SK-N-SH treated with all-trans-retinoic acid at 6 μM for 48 hours (cell line): ENCODE results near the gene C16orf54.
"Not testable (repeated sequence)": the region's sequence is repeated elsewhere in the genome, so short reads cannot be mapped to it uniquely, and the experiment has no call there.

Source experiments
- ATAC-seq: fragments of 200-7000 bp; cut with Tn5 transposase; 3 replicates; pipeline ENCODE4 v1.9.1; 2020; ENCODE audit warnings: mild to moderate bottlenecking, moderate library complexity
- ARNTL ChIP-seq: fragments of 450-650 bp; formaldehyde crosslinking; IDR thresholded peaks from 2 replicates; pipeline ENCODE4 v1.5.0; 2020; ENCODE audit warnings: low read depth, mild to moderate bottlenecking, moderate library complexity, borderline replicate concordance
- CSDC2 ChIP-seq: fragments of 250-450 bp; sonication (Bioruptor Pico); IDR thresholded peaks from 2 replicates; pipeline ENCODE4 v1.5.0; 2020; ENCODE audit warnings: mild to moderate bottlenecking, moderate library complexity
- ESRRG ChIP-seq: fragments of 250-450 bp; sonication (Bioruptor Pico); IDR thresholded peaks from 2 replicates; pipeline ENCODE4 v1.6.1; 2021; ENCODE audit warnings: mild to moderate bottlenecking
- GLIS3 ChIP-seq: fragments of 250-450 bp; sonication (Bioruptor Pico); IDR thresholded peaks from 2 replicates; pipeline ENCODE4 v1.5.0; 2020; ENCODE audit warnings: mild to moderate bottlenecking, moderate library complexity
- OSR1 ChIP-seq: fragments of 250-450 bp; sonication (Bioruptor Pico); IDR thresholded peaks from 2 replicates; pipeline ENCODE4 v1.8.0; 2022; ENCODE audit warnings: moderate library complexity, mild to moderate bottlenecking, inconsistent platforms
- RARB ChIP-seq: fragments of 250-450 bp; sonication (Bioruptor Pico); IDR thresholded peaks from 2 replicates; pipeline ENCODE4 v1.8.0; 2021; ENCODE audit warnings: mild to moderate bottlenecking, moderate library complexity
- SNAI2 ChIP-seq: fragments of 250-450 bp; sonication (Bioruptor Pico); IDR thresholded peaks from 2 replicates; pipeline ENCODE4 v1.5.0; 2020; ENCODE audit warnings: mild to moderate bottlenecking, moderate library complexity
- TCF4 ChIP-seq: fragments of 250-450 bp; sonication (Bioruptor Pico); IDR thresholded peaks from 2 replicates; pipeline ENCODE4 v1.8.0; 2021; ENCODE audit warnings: mild to moderate bottlenecking, moderate library complexity, borderline replicate concordance
- TOX ChIP-seq: fragments of 250-450 bp; sonication (Bioruptor Pico); IDR thresholded peaks from 2 replicates; pipeline ENCODE4 v1.8.0; 2021; ENCODE audit warnings: mild to moderate bottlenecking, moderate library complexity, borderline replicate concordance
- ZC3H10 ChIP-seq: fragments of 250-450 bp; sonication (Bioruptor Pico); IDR thresholded peaks from 2 replicates; pipeline ENCODE4 v1.5.1; 2021; ENCODE audit warnings: mild to moderate bottlenecking, moderate library complexity
- ZFP3 ChIP-seq: fragments of 250-450 bp; sonication (Bioruptor Pico); IDR thresholded peaks from 2 replicates; pipeline ENCODE4 v1.5.0; 2020; ENCODE audit warnings: mild to moderate bottlenecking, moderate library complexity
- ZFP30 ChIP-seq: fragments of 450-650 bp; formaldehyde crosslinking; IDR thresholded peaks from 2 replicates; pipeline ENCODE4 v1.5.0; 2022; ENCODE audit warnings: mild to moderate bottlenecking, moderate library complexity
- ZNF565 ChIP-seq: fragments of 450-650 bp; formaldehyde crosslinking; conservative IDR thresholded peaks from 2 replicates; pipeline ENCODE4 v1.5.0; 2020; ENCODE audit warnings: low read depth, mild to moderate bottlenecking, moderate library complexity
- ZNF70 ChIP-seq: fragments of 450-650 bp; formaldehyde crosslinking; IDR thresholded peaks from 2 replicates; pipeline ENCODE4 v1.5.0; 2020; ENCODE audit warnings: mild to moderate bottlenecking, moderate library complexity
- ZNF8 ChIP-seq: fragments of 450-650 bp; formaldehyde crosslinking; IDR thresholded peaks from 2 replicates; pipeline ENCODE4 v1.5.0; 2020; ENCODE audit warnings: mild to moderate bottlenecking, moderate library complexity
- TF ChIP-seq, protein P1 (sequence below): fragments of 250-450 bp; sonication (Bioruptor Pico); IDR thresholded peaks from 2 replicates; pipeline ENCODE4 v1.5.1; 2021; ENCODE audit warnings: mild to moderate bottlenecking, moderate library complexity
- TF ChIP-seq, protein P2 (sequence below): fragments of 250-450 bp; sonication (Bioruptor Pico); IDR thresholded peaks from 2 replicates; pipeline ENCODE4 v1.8.0; 2020; ENCODE audit warnings: mild to moderate bottlenecking, moderate library complexity, borderline replicate concordance
- TF ChIP-seq, protein P3 (sequence below): fragments of 250-450 bp; sonication (Bioruptor Pico); IDR thresholded peaks from 2 replicates; pipeline ENCODE4 v1.5.1; 2020; ENCODE audit warnings: low read depth, mild to moderate bottlenecking, moderate library complexity
- TF ChIP-seq, protein P4 (sequence below): fragments of 250-450 bp; sonication (Bioruptor Pico); IDR thresholded peaks from 2 replicates; pipeline ENCODE4 v1.8.0; 2021; ENCODE audit warnings: low read depth, mild to moderate bottlenecking, moderate library complexity, borderline replicate concordance

C16orf54 gene

DNA sequence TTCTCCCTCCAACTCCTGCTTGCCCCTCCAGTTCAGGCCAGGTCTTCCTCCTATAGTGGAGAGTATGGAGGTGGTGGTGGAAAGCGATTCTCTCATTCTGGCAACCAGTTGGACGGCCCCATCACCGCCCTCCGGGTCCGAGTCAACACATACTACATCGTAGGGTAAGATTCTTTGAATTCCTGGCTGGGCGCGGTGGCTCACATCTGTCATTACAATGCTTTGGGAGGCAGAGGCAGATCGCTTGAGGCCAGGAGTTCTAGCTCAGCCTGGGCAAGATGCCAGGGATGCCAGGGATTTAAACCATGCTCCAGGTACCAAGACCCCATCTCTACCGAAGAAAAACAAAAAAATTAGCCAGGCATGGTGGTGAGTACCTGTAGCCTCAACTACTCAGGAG lies 33.7 kb upstream of the C16orf54 start:
- ATAC-seq, result no peak
- TF ChIP-seq ZNF565 (no peak), ARNTL (no peak)
- TF ChIP-seq, protein P1, sequence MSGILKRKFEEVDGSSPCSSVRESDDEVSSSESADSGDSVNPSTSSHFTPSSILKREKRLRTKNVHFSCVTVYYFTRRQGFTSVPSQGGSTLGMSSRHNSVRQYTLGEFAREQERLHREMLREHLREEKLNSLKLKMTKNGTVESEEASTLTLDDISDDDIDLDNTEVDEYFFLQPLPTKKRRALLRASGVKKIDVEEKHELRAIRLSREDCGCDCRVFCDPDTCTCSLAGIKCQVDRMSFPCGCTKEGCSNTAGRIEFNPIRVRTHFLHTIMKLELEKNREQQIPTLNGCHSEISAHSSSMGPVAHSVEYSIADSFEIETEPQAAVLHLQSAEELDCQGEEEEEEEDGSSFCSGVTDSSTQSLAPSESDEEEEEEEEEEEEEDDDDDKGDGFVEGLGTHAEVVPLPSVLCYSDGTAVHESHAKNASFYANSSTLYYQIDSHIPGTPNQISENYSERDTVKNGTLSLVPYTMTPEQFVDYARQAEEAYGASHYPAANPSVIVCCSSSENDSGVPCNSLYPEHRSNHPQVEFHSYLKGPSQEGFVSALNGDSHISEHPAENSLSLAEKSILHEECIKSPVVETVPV (CRISPR knock-in tag), result no peak
- TF ChIP-seq, protein P2, sequence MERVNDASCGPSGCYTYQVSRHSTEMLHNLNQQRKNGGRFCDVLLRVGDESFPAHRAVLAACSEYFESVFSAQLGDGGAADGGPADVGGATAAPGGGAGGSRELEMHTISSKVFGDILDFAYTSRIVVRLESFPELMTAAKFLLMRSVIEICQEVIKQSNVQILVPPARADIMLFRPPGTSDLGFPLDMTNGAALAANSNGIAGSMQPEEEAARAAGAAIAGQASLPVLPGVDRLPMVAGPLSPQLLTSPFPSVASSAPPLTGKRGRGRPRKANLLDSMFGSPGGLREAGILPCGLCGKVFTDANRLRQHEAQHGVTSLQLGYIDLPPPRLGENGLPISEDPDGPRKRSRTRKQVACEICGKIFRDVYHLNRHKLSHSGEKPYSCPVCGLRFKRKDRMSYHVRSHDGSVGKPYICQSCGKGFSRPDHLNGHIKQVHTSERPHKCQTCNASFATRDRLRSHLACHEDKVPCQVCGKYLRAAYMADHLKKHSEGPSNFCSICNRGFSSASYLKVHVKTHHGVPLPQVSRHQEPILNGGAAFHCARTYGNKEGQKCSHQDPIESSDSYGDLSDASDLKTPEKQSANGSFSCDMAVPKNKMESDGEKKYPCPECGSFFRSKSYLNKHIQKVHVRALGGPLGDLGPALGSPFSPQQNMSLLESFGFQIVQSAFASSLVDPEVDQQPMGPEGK (CRISPR knock-in tag), result no peak

DNA sequence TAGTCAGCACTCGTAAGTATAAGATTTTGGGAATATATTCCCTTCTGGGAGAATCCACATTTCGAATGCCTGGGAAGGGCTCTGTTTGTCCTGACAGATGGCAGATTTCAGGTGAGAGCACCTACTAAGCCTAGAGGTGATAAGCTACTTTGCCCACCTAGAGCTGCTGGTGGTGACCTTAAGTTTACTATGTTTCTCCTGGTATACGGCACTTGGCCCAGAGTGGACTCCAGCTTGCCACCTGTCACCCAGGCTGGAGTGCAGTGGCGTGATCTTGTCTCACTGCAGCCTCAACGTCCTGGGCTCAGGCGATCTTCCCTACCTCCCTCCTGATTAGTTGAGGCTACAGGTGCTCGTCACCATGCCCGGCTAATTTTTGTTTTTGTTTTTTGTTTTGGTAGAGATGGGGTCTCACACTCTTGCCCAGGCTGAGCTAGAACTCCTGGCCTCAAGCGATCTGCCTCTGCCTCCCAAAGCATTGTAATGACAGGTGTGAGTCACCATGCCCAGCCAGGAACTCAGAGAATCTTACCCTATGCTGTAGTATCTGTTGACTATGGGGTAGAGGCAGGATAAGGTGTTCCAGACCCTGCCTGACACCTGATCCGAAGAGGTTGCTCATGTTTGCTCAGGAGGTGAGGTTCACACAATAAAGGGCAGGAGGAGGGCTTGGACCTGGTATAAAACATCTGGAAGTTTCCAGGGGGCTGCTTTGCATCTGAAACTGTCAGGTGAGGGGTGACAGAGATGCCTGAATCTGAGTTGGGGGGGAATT lies 32.0 kb upstream of the C16orf54 start, which contains the start of gene ZG16:
Gene ZG16, plus strand, starts transcription at position 681 of the 775 bp plus-strand sequence. CDS start 1,011 bp downstream, outside the sequence.
- TF ChIP-seq TCF4 (CRISPR knock-in tag), result no peak
- no peak for TF ChIP-seq GLIS3 (CRISPR knock-in tag)
- no peak for ATAC-seq

DNA sequence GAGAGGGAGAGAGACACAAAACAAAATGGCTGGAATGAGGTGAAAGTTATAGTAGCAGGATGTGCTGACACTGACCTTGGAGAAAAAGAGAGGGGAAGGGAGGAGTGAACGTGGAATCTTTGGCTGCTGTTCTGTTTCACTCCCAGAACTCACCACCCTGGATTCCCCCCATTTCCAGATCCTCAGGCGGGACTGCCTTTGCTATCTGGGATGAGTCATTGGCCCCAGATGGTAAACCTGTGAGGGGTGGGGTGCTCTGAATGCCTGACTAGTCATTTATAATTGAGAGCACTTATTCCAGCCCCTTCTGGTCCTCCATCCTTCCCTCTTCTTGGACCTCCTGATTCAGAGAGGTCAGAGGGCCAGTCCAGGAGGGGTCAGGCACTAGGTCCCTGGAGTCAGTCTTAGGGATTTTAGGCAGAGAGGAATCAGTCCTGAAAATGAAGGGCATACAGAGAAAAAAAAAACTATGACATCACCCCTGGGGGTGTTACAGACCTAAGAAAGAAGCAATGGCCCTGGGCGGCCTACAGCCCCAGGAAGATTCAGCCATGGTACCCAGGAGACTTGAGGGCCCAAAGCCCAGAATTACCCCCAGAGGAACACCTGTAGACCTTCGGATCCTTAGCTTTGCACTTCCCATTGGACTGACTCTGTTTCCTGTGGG lies 30.1 kb upstream of the C16orf54 start:
- ATAC-seq, result peak; percentile 51; the same call in 2 of the 3 replicates

DNA sequence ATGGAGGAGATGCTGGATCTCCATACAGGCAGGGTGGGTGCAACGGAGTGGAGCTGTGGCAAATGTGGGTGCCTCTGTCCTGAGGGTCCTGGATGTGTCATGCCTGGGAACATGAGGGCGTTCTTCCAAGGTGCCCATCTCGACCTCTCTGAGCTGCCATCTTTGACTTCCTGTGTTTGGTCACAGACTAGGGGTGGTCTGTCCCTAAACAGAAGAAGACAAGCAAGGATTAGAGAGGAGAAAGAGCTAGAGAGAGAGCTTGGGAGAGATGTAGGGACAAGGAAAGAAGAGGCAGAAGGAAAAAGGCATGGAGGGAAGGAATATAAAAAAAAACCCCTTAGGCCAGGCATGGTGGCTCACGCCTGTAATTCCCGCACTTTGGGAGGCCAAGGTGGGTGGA lies 28.9 kb upstream of the C16orf54 start:
- no peak for ATAC-seq
- TF ChIP-seq RARB (CRISPR knock-in tag), result no peak

More for the DNA sequence above, 30.1 kb upstream of the C16orf54 start:
- TF ChIP-seq, protein P1 (CRISPR knock-in tag), result no peak
- TF ChIP-seq ZFP3 (CRISPR knock-in tag) (no peak), OSR1 (no peak), TCF4 (CRISPR knock-in tag) (no peak)
- TF ChIP-seq, protein P3, sequence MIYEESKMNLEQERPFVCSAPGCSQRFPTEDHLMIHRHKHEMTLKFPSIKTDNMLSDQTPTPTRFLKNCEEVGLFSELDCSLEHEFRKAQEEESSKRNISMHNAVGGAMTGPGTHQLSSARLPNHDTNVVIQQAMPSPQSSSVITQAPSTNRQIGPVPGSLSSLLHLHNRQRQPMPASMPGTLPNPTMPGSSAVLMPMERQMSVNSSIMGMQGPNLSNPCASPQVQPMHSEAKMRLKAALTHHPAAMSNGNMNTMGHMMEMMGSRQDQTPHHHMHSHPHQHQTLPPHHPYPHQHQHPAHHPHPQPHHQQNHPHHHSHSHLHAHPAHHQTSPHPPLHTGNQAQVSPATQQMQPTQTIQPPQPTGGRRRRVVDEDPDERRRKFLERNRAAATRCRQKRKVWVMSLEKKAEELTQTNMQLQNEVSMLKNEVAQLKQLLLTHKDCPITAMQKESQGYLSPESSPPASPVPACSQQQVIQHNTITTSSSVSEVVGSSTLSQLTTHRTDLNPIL (CRISPR knock-in tag), result no peak
- TF ChIP-seq, protein P4, sequence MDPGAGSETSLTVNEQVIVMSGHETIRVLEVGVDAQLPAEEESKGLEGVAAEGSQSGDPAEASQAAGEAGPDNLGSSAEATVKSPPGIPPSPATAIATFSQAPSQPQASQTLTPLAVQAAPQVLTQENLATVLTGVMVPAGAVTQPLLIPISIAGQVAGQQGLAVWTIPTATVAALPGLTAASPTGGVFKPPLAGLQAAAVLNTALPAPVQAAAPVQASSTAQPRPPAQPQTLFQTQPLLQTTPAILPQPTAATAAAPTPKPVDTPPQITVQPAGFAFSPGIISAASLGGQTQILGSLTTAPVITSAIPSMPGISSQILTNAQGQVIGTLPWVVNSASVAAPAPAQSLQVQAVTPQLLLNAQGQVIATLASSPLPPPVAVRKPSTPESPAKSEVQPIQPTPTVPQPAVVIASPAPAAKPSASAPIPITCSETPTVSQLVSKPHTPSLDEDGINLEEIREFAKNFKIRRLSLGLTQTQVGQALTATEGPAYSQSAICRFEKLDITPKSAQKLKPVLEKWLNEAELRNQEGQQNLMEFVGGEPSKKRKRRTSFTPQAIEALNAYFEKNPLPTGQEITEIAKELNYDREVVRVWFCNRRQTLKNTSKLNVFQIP (CRISPR knock-in tag), result no peak
- TF ChIP-seq, all 23 proteins: peak for 0

DNA sequence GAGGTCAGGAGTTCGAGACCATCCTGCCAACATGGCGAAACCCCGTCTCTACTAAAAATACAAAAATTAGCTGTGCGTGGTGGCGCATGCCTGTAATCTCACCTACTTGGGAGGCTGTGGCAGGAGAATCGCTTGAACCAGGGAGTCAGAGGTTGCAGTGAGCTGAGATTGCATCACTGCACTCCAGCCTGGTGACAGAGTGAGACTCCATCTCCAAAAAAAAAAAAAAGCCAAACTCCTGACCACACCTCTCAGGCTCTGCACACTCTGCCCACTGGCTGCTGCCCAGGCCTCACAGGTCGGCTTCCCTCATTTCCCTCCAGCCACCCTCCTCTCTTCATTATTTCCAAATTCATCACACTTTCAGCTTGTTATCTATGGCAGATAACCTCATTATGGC lies 26.5 kb upstream of the C16orf54 start:
- not testable (repeated sequence) for ATAC-seq

DNA sequence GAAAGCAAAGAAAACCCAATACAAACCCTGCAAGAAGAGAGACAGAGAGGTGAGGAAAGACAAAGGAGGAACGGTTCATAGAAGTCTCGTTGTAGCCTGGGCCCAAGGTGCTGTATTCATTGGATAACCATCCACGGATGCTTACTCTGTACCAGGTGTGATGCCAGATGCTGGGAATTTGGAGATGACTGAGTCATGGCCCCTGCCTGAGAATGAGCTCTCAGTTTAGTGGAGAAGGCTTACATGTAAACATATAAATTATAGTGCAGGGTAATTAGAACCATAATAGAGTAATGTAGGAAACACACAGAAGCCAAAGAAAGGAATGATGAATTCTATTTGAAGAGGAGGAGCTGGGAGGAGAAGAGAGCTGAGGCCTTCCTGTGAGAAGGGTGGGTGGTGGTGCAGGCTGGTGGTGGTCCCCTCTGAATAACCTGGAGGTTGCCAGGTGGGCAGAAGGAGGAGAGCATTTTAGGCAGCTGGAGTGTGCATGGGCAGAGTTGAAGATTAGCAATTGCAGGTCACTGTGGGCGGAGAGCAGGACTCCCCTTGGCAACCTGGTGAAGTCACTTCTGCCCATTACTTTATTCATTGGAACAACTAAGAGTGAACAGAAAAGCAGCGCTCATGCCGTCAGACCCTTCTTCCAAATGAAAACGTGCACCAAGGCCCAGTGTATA lies 24.6 kb upstream of the C16orf54 start:
- no peak for ATAC-seq
- TF ChIP-seq, protein P1 (CRISPR knock-in tag), result no peak
- TF ChIP-seq ZC3H10 (CRISPR knock-in tag) (no peak), TOX (no peak), ZNF565 (no peak), ESRRG (CRISPR knock-in tag) (no peak), ZNF70 (CRISPR knock-in tag) (no peak), CSDC2 (no peak), OSR1 (no peak), ARNTL (no peak), ZNF8 (CRISPR knock-in tag) (no peak), ZFP30 (CRISPR knock-in tag) (no peak), SNAI2 (CRISPR knock-in tag) (no peak)
- TF ChIP-seq, protein P4 (CRISPR knock-in tag), result no peak
